B cell (primary cell): ENCODE results near the gene HSPB6. TPM values are rescaled to one million over a fixed set of nuclear protein-coding genes. Genes with fewer than 3 reads are reported as not detected.

Experiments
- ATAC-seq: fragments of 200-7000 bp; cut with Tn5 transposase; one replicate; pipeline ENCODE4 v1.10.0; 2021; ENCODE audit warnings: low read depth, mild to moderate bottlenecking, moderate number of reproducible peaks, moderate library complexity
- CTCF ChIA-PET: fragments of 350-600 bp; sonication (Branson Sonifier 250); formaldehyde crosslinking; loops from one replicate; lab custom pipeline; 2021; ENCODE audit warnings: antibody characterized with exemption, inconsistent platforms; lab: Charles Lee
- POLR2A ChIA-PET: fragments of 350-600 bp; sonication (Branson Sonifier 250); formaldehyde crosslinking; loops from one replicate; lab custom pipeline; 2021; ENCODE audit warnings: antibody characterized with exemption; lab: Charles Lee
- DNase-seq: peaks from one replicate; pipeline ENCODE4 v3.0.0; 2013
- H2AFZ ChIP-seq: 2 replicates; pipeline ENCODE4 v1.6.1; 2012; ENCODE audit warnings: mild to moderate bottlenecking, low read depth, low read length; ENCODE audit not compliant: insufficient read depth, poor library complexity, severe bottlenecking
- H3K27ac ChIP-seq, 2 donors: 1 replicate in 1 of 2; 2 replicates in 1 of 2; pipeline ENCODE4 v1.5.1; 2012 to 2013; ENCODE audit warnings: low read length in 2 of 2, mild to moderate bottlenecking in 2 of 2, moderate library complexity in 1 of 2
- H3K27me3 ChIP-seq, 4 experiments: fragments of 200-600 bp in 1 of 4; sonication (generic) in 1 of 4; replicated peaks in 1 of 4; 1 replicate in 2 of 4; 2 replicates in 2 of 4; pipeline versions ENCODE4 v1.6.1 to v1.7.0; 2013 to 2016; ENCODE audit warnings: low read length in 3 of 4, mild to moderate bottlenecking in 2 of 4, mixed read lengths in 1 of 4, moderate library complexity in 1 of 4; ENCODE audit not compliant: insufficient read depth in 4 of 4, control insufficient read depth in 3 of 4; ENCODE audit errors: control extremely low read depth in 1 of 4
- H3K36me3 ChIP-seq, 2 experiments: replicated peaks in 1 of 2; 1 replicate in 1 of 2; 2 replicates in 1 of 2; pipeline versions ENCODE4 v1.6.1 to v1.7.1; 2013; ENCODE audit warnings: low read length in 1 of 2; ENCODE audit not compliant: insufficient read depth in 2 of 2, control insufficient read depth in 1 of 2; ENCODE audit errors: control extremely low read depth in 1 of 2, extremely low read depth in 1 of 2
- H3K4me1 ChIP-seq, 2 donors: fragments of 200-600 bp in 1 of 2; sonication (generic) in 1 of 2; 1 replicate in 1 of 2; 2 replicates in 1 of 2; pipeline versions ENCODE4 v1.5.1 to v1.6.1; 2013 to 2017; ENCODE audit warnings: low read length in 2 of 2; ENCODE audit not compliant: control insufficient read depth in 2 of 2, insufficient read depth in 2 of 2
- H3K4me2 ChIP-seq: replicated peaks from 2 replicates; pipeline ENCODE3; 2012; ENCODE audit warnings: mild to moderate bottlenecking, low read depth, low read length; ENCODE audit not compliant: poor library complexity, severe bottlenecking
- H3K4me3 ChIP-seq, 5 experiments: fragments of 200-600 bp in 1 of 5; sonication (generic) in 1 of 5; 1 replicate in 3 of 5; 2 replicates in 2 of 5; pipeline versions ENCODE4 v1.5.1 to v1.7.0; 2011 to 2016; ENCODE audit warnings: low read length in 4 of 5, mild to moderate bottlenecking in 4 of 5, low read depth in 2 of 5, control low read depth in 1 of 5, moderate library complexity in 1 of 5; ENCODE audit not compliant: insufficient read depth in 1 of 5; ENCODE audit errors: control extremely low read depth in 1 of 5, extremely low read depth in 1 of 5
- H3K79me2 ChIP-seq: fragments of 200-600 bp; sonication (generic); one replicate; pipeline ENCODE4 v1.6.0; 2016; ENCODE audit warnings: low read length; ENCODE audit not compliant: control insufficient read depth, insufficient read depth
- H3K9ac ChIP-seq: fragments of 200-600 bp; sonication (generic); 2 replicates; pipeline ENCODE4 v1.6.1; 2017; ENCODE audit warnings: mild to moderate bottlenecking, low read length, moderate library complexity
- H3K9me3 ChIP-seq, 3 donors: one replicate each; pipeline versions ENCODE4 v1.6.1 to v1.7.1; 2013; ENCODE audit warnings: low read length in 2 of 3; ENCODE audit not compliant: control insufficient read depth in 2 of 3, insufficient read depth in 1 of 3; ENCODE audit errors: control extremely low read depth in 1 of 3
- H4K20me1 ChIP-seq: 2 replicates; pipeline ENCODE4 v1.6.0; 2012; ENCODE audit warnings: mild to moderate bottlenecking, low read length; ENCODE audit not compliant: insufficient read depth, control insufficient read depth, poor library complexity, severe bottlenecking
- H3K27ac Mint-ChIP-seq: one replicate; pipeline ENCODE4 v1.8.0; 2021; ENCODE audit warnings: mixed read lengths
- H3K27me3 Mint-ChIP-seq: one replicate; pipeline ENCODE4 v1.8.0; 2021; ENCODE audit warnings: mixed read lengths
- H3K4me1 Mint-ChIP-seq: one replicate; pipeline ENCODE4 v1.8.0; 2021; ENCODE audit warnings: mixed read lengths
- H3K4me3 Mint-ChIP-seq: one replicate; pipeline ENCODE4 v1.8.0; 2021; ENCODE audit warnings: mixed read lengths
- H3K9me3 Mint-ChIP-seq: one replicate; pipeline ENCODE4 v1.8.0; 2022; ENCODE audit warnings: mixed read lengths; ENCODE audit not compliant: insufficient read depth
- CTCF ChIP-seq: fragments of 200-600 bp; IDR thresholded peaks from one replicate; pipeline ENCODE4 v1.8.0; 2022; ENCODE audit warnings: antibody characterized with exemption, mild to moderate bottlenecking
- EZH2 ChIP-seq: IDR thresholded peaks from 2 replicates; pipeline ENCODE4 v1.6.1; 2012; ENCODE audit warnings: borderline replicate concordance, low read depth, mild to moderate bottlenecking, moderate library complexity, low read length; ENCODE audit not compliant: insufficient read depth, poor library complexity, severe bottlenecking
- WGBS: methylation state at CpG from one replicate; pipeline ENCODE4 v1.1.5; 2013; ENCODE audit warnings: missing lambda C conversion rate; ENCODE audit not compliant: insufficient coverage; 5-methylcytosine and 5-hydroxymethylcytosine counted together
- intact Hi-C: fragments of 100-400 bp; cut with micrococcal nuclease; formaldehyde crosslinking; loops from one replicate; pipeline ENCODE4 v1.10.0; 2022
- polyA plus RNA-seq: library from polyadenylated mRNA; depleted of rRNA; stranded (reverse); fragments of >200 nt; gene quantifications from 2 replicates; pipeline ENCODE4 v1.2.3, GENCODE V29; 2012
- total RNA-seq, 2 donors: library from RNA; stranded (reverse); fragments of 120-200 nt in 1 of 2; gene quantifications; 1 replicate in 1 of 2; 2 replicates in 1 of 2; pipeline versions ENCODE4 v1.2.3 to v1.2.4, GENCODE V29; 2013 to 2022

HSPB6 gene
- total and polyA plus RNA-seq, 2 donors (not counting 1 experiment from before 2014, with no cell fraction given) = not detected

GRCh38 chr19:35727053-35727955, 29.5 kb downstream of the HSPB6 start:
- Histone ChIP-seq H3K27me3 (no peaks in the 10 kb centered on the region), H3K4me2 (no peak overlapping the region), H4K20me1 (peaks cover 56% of the 10 kb centered on the region), H3K79me2 (peaks cover 68% of the 10 kb centered on the region), H2AFZ (no peak overlapping the region), H3K9me3 (no peaks in the 10 kb centered on the region), H3K36me3 (peaks cover 7 to 97% of the 10 kb centered on the region in 2 experiments), H3K4me3 (no peak overlapping the region), H3K4me1 (no peaks in the 10 kb centered on the region), H3K9ac (no peak overlapping the region), H3K27ac (no peak overlapping the region)
- TF ChIP-seq EZH2 (no peak), CTCF (no peak)
- ChIA-PET POLR2A (interaction anchor here (0.6 kb wide), 1 partner anchor 415 kb away, joined by 3 read pairs; no protein-coding TSS in a partner anchor), CTCF (no interaction called here)
- DNase-seq (no peak), ATAC-seq (no peak)
- Mint-ChIP-seq H3K4me1 (no peaks in the 10 kb centered on the region), H3K27ac (no peak overlapping the region), H3K4me3 (no peak overlapping the region), H3K27me3 (no peaks in the 10 kb centered on the region), H3K9me3 (no peaks in the 10 kb centered on the region)
- 98% methylated on average over 25 of the region's 25 CpGs for WGBS
- intact Hi-C loops = no loop called here
